Fibroblast of skin of scalp (primary cell): ENCODE results near the gene NEK11.
"Not testable (repeated sequence)": the region's sequence is repeated elsewhere in the genome, so short reads cannot be mapped to it uniquely, and the experiment has no call there.

Source experiments
- DNase-seq: peaks from one replicate; pipeline ENCODE4 v3.0.0-alpha.2; 2013

NEK11 gene

DNA sequence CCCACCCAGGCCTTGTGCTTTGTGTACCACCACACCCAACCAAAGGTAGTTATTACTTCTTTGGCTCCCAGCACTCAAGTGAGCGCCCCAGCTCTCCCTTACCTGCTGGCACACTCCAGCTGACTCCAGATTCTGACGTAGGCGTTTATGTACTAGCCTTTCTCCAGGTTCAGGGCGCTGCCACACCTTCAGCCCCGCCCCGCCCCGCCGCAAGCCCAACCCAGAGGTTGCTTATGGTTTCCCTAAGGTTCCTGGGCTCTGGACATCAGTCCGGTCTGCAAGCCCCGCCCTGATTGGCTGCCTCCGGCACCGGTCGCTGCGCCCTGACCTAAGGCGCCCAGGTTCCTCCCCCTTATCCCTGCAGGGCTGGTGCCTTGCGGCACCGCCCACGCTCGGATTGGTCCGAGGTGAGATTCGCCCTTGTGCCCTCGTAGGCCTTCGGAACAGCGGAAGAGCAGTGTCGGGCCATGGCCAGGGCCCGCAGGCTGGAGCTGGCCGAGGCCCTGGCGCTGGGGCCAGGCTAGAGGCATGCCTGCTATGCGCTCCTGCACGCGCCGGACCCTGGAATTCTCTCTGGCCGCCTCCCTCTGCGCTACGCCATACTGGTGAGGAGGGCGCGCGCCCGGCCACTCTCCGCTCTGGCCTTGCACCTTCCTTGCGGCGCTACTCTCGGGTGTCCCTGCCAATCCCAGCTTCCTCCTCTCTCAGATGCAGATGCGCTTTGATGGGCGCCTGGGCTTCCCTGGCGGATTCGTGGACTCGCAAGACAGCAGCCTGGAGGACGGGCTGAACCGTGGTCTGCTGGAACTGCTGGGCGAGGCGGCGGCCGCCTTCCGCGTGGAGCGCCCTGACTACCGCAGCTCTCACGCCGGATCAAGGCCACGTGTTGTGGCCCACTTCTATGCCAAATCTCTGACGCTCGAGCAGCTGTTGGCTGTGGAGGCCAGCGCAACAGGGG, 335.1 kb downstream of the NEK11 start:
- peak; percentile 26 for DNase-seq

- no peak for DNase-seq
These were observed 336.6 kb downstream of the NEK11 start for GRCh38 chr3:131363275-131363674.

DNA sequence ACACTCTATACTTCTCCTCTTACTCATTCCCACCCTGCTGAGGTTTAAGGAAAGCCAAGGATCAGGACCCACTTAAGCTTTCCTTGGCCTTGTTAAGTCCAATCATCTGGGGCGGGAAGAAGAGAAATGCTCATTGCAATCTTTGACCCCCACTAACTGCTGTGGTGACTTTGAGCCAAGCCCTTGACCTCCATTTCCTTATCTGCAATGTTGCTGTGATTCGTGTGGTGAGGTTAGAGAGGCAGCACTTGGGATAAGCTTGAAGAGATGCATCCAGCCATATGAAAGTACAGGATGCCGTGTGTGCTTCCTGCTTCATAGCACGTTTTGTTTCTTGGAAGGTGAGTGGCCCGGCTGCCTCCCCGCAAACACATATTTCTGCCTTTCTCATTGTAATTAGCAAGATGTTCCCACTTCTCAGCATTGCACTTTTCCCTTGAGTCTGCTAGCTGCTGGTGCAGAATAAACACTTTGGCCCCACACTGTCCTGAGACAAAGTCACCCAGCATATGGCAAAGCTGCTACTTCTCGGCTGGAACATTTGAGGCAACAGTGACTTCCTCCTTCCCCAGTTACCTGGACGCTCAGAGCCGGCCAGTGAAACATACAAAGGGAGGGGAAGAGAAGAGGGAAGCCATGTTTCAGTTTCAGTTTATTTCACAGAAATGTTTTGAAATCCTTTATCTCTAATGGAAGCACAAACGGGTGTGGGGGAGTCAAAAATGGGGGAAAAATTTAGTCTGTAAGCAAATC, 344.4 kb downstream of the NEK11 start:
- no peak for DNase-seq

- DNase-seq, result no peak
These were observed 345.0 kb downstream of the NEK11 start for GRCh38 chr3:131371688-131372066.

DNA sequence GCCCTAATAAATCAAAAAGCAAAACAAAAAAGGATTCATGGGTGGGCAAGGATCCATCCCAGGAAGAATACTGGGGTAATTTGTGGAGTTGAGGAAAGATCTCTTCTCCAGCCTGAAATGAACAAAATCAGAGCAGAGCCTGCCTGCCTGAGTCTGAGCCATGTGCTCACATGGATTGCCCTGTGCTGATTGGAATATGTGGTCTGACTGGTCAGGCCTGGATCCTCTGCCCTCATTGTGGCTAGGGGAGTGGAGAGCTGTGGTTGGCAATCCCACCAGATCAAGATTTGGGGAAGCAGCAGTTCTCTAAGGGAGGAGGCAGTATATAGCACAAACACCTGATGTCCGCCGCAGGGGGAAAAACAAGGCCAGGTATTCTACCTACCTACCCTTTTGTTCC, 348.1 kb downstream of the NEK11 start:
- DNase-seq, result no peak

DNA sequence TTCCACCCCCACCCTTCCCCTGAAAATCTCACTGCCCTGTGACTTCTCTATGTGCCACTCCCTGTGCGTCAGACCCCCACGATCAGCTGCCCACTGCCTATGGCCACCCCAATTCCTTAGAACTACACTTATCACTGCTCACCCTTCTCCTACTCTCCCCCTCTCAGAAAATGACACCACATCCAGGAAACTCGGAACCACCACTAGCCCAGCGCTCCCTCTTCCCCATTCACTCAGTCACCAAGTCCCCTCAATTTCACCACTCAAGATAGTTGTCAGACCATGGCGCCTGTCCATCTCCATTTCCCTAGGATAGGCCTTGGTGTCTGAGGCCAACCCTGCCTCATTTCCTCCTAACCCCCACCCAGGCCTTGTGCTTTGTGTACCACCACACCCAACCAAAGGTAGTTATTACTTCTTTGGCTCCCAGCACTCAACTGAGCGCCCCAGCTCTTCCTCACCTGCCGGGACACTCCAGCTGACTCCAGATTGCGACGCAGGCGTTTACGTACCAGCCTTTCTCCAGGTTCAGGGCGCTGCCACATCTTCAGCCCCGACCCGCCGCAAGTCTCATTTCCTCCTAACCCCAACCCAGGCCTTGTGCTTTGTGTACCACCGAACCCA, 354.3 kb downstream of the NEK11 start:
- not testable (repeated sequence) for DNase-seq

GRCh38 chr3:131381445-131382291, 355.0 kb downstream of the NEK11 start, which contains the start of gene NUDT16:
Gene NUDT16, plus strand, starts transcription at chr3:131381774. Its CDS starts 31 bp downstream, at chr3:131381805.
- peak; percentile 98 for DNase-seq

GRCh38 chr3:131386429-131387165, 359.9 kb downstream of the NEK11 start:
- no peak for DNase-seq

GRCh38 chr3:131387796-131388489, 361.3 kb downstream of the NEK11 start:
- DNase-seq, result no peak

GRCh38 chr3:131388490-131388799, 361.8 kb downstream of the NEK11 start:
- peak; percentile 23 for DNase-seq

GRCh38 chr3:131390331-131390730, 363.7 kb downstream of the NEK11 start:
- DNase-seq, result no peak

GRCh38 chr3:131393051-131393450, 366.4 kb downstream of the NEK11 start:
- peak; percentile 11 for DNase-seq

DNA sequence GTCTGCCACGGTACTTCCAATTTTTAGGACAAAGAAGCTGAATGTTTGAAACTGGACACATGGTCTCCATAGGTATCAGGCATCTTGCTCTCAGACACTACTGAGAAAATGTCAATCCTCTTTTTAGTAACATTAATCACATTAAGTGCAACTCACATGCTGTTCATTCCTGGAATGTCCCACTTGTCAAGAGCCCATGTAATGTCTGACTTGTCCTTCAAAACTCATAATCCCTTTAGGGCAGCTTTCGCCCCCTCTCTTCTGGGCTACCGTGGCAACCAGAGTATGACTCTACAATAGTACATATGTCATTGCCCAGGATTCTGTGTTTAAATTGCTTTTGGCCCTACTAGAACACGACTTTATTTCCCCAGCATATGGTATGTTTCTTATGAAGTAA, 367.2 kb downstream of the NEK11 start:
- DNase-seq, result peak; percentile 27

- DNase-seq, result no peak
These were observed 367.7 kb downstream of the NEK11 start for GRCh38 chr3:131394400-131394799.

DNA sequence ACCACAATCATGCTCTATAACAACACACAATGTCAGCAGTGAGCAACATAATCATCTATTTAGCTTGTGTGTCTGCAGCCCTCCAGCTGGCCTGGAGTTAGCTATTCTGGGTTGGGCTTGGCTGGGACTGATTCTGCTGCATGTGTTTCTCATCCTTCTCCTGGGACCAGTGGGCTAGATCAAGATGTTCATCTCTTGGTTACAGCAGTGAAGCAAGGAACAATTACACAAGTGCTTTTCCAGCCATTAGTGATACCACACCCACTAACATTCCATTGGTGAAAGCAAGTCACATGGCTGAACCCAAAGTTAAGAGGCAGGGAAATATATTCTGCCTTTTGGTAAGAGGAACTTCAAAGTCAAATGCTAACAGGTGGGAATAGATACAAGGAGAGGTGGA, 369.5 kb downstream of the NEK11 start:
- peak; percentile 29 for DNase-seq

DNA sequence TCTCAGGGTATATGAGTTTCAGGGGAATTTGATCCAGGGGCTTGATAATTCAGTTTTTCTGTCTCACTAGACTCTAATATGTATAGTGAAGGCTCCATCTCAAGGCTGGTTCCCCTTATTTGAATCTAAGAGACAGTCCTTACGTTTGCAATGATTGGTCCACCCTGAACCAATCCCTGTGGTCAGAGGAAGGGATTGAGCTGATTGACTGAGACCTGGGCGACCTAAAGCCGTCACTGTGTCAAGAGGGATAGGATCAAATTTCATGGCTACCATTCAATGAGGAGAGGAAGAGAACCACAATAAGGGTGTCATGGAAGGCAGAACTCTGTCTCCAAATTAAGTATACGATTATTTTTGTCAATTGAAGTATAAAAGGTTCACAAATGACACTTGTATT, 371.2 kb downstream of the NEK11 start:
- DNase-seq, result no peak
